ENCODE data around the gene SUN5.

The SUN5 gene

GRCh38 chr20:32997431-32997830, 6.8 kb downstream of the SUN5 start:
- no peak for DNase-seq

GRCh38 chr20:32995802-32996201, 8.4 kb downstream of the SUN5 start:
- DNase-seq = no peak

- no peak for DNase-seq
Measured at GRCh38 chr20:32993496-32994050, 10.7 kb downstream of the SUN5 start.

- DNase-seq = peak in 1 of 58 donors; percentile 1
Measured at GRCh38 chr20:32991792-32992641, 12.2 kb downstream of the SUN5 start.

GRCh38 chr20:32991383-32991782, 12.8 kb downstream of the SUN5 start:
- no peak for DNase-seq

- no peak for DNase-seq
Measured at GRCh38 chr20:32990426-32990825, 13.8 kb downstream of the SUN5 start.

GRCh38 chr20:32989507-32990283, 14.5 kb downstream of the SUN5 start:
- DNase-seq = no peak

- DNase-seq = no peak
Measured at GRCh38 chr20:32988008-32988407, 16.2 kb downstream of the SUN5 start.

- no peak for DNase-seq
Measured at GRCh38 chr20:32987044-32987825, 17.0 kb downstream of the SUN5 start.

GRCh38 chr20:32986331-32986966, 17.8 kb downstream of the SUN5 start:
- peak in 29 of 58 donors; percentile 4 to 56 (median 22) for DNase-seq

- no peak for DNase-seq
Measured at GRCh38 chr20:32985596-32985995, 18.6 kb downstream of the SUN5 start.

- no peak for DNase-seq
Measured at GRCh38 chr20:32984631-32985354, 19.4 kb downstream of the SUN5 start.

GRCh38 chr20:32984196-32984595, 20.0 kb downstream of the SUN5 start:
- peak in 40 of 58 donors; percentile 3 to 85 (median 46) for DNase-seq

- DNase-seq = peak in 1 of 58 donors; percentile 37
Measured at GRCh38 chr20:32983459-32984112, 20.6 kb downstream of the SUN5 start.

- DNase-seq = peak in 27 of 58 donors; percentile 7 to 82 (median 26)
Measured at GRCh38 chr20:32982617-32983458, 21.4 kb downstream of the SUN5 start.

- DNase-seq = no peak
Measured at GRCh38 chr20:32980990-32981389, 23.2 kb downstream of the SUN5 start.

GRCh38 chr20:32980131-32980941, 23.9 kb downstream of the SUN5 start:
- DNase-seq = peak in 57 of 58 donors; percentile 36 to 94 (median 81)

Data from anterior cingulate cortex (tissue), 58 donors.